ENCODE data around the gene ATXN1. TPM values are rescaled to one million over a fixed set of nuclear protein-coding genes. Genes with fewer than 3 reads are reported as not detected.

ATXN1 gene
- total and polyA plus RNA-seq, 2 experiments from 2014 or later = 4.8 to 9.1 TPM

- Mint-ChIP-seq H3K27ac (no peak overlapping the region), H3K27me3 (ENCODE audit: insufficient read depth, low read depth, poor library complexity) (no peaks in the 10 kb centered on the region), H3K4me3 (no peak overlapping the region), H3K36me3 (ENCODE audit: low read depth) (no peaks in the 10 kb centered on the region), H3K9me3 (no peaks in the 10 kb centered on the region), H3K4me1 (peaks cover 6% of the 10 kb centered on the region)
- TF ChIP-seq CREB1 (CRISPR knock-in tag; IDR thresholded peaks at IDR 0.05; ENCODE audit: low read depth) (no peak), JUNB (IDR thresholded peaks at IDR 0.05; ENCODE audit: unreplicated experiment) (no peak), ZNF114 (CRISPR knock-in tag; IDR thresholded peaks at IDR 0.05) (no peak), STAT1 (IDR thresholded peaks at IDR 0.05; ENCODE audit: unreplicated experiment) (no peak), CTCF (conservative IDR thresholded peaks at IDR 0.05; ENCODE audit: low read depth in 2 of 2) (no peak), EZH2 (IDR thresholded peaks at IDR 0.05; ENCODE audit: low read depth, unreplicated experiment) (no peak), REST (IDR thresholded peaks at IDR 0.05; ENCODE audit: unreplicated experiment) (no peak), POLR2AphosphoS5 (IDR thresholded peaks at IDR 0.05; ENCODE audit: low read depth) (no peak), ETS1 (IDR thresholded peaks at IDR 0.05) (no peak), NANOG (IDR thresholded peaks at IDR 0.05; ENCODE audit: borderline replicate concordance) (no peak), ZNF331 (CRISPR knock-in tag; IDR thresholded peaks at IDR 0.05; ENCODE audit: low read depth) (no peak), EZH2phosphoT487 (IDR thresholded peaks at IDR 0.05; ENCODE audit: unreplicated experiment) (no peak)
- TF ChIP-seq, protein P1, sequence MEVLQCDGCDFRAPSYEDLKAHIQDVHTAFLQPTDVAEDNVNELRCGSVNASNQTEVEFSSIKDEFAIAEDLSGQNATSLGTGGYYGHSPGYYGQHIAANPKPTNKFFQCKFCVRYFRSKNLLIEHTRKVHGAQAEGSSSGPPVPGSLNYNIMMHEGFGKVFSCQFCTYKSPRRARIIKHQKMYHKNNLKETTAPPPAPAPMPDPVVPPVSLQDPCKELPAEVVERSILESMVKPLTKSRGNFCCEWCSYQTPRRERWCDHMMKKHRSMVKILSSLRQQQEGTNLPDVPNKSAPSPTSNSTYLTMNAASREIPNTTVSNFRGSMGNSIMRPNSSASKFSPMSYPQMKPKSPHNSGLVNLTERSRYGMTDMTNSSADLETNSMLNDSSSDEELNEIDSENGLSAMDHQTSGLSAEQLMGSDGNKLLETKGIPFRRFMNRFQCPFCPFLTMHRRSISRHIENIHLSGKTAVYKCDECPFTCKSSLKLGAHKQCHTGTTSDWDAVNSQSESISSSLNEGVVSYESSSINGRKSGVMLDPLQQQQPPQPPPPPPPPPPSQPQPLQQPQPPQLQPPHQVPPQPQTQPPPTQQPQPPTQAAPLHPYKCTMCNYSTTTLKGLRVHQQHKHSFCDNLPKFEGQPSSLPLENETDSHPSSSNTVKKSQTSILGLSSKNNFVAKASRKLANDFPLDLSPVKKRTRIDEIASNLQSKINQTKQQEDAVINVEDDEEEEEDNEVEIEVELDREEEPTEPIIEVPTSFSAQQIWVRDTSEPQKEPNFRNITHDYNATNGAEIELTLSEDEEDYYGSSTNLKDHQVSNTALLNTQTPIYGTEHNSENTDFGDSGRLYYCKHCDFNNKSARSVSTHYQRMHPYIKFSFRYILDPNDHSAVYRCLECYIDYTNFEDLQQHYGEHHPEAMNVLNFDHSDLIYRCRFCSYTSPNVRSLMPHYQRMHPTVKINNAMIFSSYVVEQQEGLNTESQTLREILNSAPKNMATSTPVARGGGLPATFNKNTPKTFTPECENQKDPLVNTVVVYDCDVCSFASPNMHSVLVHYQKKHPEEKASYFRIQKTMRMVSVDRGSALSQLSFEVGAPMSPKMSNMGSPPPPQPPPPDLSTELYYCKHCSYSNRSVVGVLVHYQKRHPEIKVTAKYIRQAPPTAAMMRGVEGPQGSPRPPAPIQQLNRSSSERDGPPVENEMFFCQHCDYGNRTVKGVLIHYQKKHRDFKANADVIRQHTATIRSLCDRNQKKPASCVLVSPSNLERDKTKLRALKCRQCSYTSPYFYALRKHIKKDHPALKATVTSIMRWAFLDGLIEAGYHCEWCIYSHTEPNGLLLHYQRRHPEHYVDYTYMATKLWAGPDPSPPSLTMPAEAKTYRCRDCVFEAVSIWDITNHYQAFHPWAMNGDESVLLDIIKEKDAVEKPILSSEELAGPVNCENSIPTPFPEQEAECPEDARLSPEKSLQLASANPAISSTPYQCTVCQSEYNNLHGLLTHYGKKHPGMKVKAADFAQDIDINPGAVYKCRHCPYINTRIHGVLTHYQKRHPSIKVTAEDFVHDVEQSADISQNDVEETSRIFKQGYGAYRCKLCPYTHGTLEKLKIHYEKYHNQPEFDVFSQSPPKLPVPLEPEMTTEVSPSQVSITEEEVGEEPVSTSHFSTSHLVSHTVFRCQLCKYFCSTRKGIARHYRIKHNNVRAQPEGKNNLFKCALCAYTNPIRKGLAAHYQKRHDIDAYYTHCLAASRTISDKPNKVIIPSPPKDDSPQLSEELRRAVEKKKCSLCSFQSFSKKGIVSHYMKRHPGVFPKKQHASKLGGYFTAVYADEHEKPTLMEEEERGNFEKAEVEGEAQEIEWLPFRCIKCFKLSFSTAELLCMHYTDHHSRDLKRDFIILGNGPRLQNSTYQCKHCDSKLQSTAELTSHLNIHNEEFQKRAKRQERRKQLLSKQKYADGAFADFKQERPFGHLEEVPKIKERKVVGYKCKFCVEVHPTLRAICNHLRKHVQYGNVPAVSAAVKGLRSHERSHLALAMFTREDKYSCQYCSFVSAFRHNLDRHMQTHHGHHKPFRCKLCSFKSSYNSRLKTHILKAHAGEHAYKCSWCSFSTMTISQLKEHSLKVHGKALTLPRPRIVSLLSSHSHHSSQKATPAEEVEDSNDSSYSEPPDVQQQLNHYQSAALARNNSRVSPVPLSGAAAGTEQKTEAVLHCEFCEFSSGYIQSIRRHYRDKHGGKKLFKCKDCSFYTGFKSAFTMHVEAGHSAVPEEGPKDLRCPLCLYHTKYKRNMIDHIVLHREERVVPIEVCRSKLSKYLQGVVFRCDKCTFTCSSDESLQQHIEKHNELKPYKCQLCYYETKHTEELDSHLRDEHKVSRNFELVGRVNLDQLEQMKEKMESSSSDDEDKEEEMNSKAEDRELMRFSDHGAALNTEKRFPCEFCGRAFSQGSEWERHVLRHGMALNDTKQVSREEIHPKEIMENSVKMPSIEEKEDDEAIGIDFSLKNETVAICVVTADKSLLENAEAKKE (CRISPR knock-in tag; IDR thresholded peaks at IDR 0.05) = no peak
- no peaks in the 10 kb centered on the region for H4K20me1 ChIP-seq (replicated peaks; ENCODE audit: insufficient read depth)
- H3K27me3 ChIP-seq (ENCODE audit: insufficient read depth) = no peaks in the 10 kb centered on the region
- ATAC-seq (no peak), DNase-seq (ENCODE audit: low spot score) (no peak)
- no peaks in the 10 kb centered on the region for H3K4me1 ChIP-seq (ENCODE audit: insufficient read depth)
- H2AFZ ChIP-seq = no peak overlapping the region
- H3K4me2 ChIP-seq = no peak overlapping the region
- no peaks in the 10 kb centered on the region for H3K36me3 ChIP-seq (ENCODE audit: insufficient read depth)
- H3K4me3 ChIP-seq = no peak overlapping the region
- H3K79me2 ChIP-seq (replicated peaks; ENCODE audit: insufficient read depth) = no peaks in the 10 kb centered on the region
- H3K9me2 ChIP-seq (ENCODE audit: insufficient read depth) = no peaks in the 10 kb centered on the region
- H3F3A ChIP-seq (replicated peaks; ENCODE audit: low read depth) = no peaks in the 10 kb centered on the region
- H3K27ac ChIP-seq (ENCODE audit: low read depth) = no peak overlapping the region
Measured at GRCh38 chr6:16572317-16572716, 188.9 kb downstream of the ATXN1 start.

Measured in GM23338 (cell line).